Trophoblast cell (in vitro differentiated cells and primary cell): Measurements from ENCODE around the gene KLRC4.

Experiments used
- DNase-seq, 2 donors: peaks; one replicate each; pipeline ENCODE4 v3.0.0-alpha.2; 2016
- H2AFZ ChIP-seq: 2 replicates; pipeline ENCODE4 v1.6.1; 2013; ENCODE audit warnings: low read length, moderate library complexity, mild to moderate bottlenecking; ENCODE audit not compliant: insufficient read depth, poor library complexity
- H2AK5ac ChIP-seq: 2 replicates; pipeline ENCODE4 v1.6.1; 2013; ENCODE audit warnings: mild to moderate bottlenecking, low read length
- H2BK120ac ChIP-seq: 2 replicates; pipeline ENCODE4 v1.6.1; 2013; ENCODE audit warnings: low read length, mild to moderate bottlenecking, moderate library complexity; ENCODE audit not compliant: insufficient read depth, poor library complexity
- H2BK12ac ChIP-seq: 2 replicates; pipeline ENCODE4 v1.6.1; 2013; ENCODE audit warnings: mild to moderate bottlenecking, low read length, moderate library complexity
- H2BK5ac ChIP-seq: 2 replicates; pipeline ENCODE4 v1.6.1; 2013; ENCODE audit warnings: low read length, low read depth, moderate library complexity, mild to moderate bottlenecking; ENCODE audit not compliant: poor library complexity
- H3K14ac ChIP-seq: 2 replicates; pipeline ENCODE4 v1.6.1; 2013; ENCODE audit warnings: mild to moderate bottlenecking, low read length
- H3K18ac ChIP-seq: 2 replicates; pipeline ENCODE4 v1.6.1; 2013; ENCODE audit warnings: mild to moderate bottlenecking, low read length
- H3K23ac ChIP-seq: 2 replicates; pipeline ENCODE4 v1.6.1; 2013; ENCODE audit warnings: low read length
- H3K27ac ChIP-seq: 2 replicates; pipeline ENCODE4 v1.5.1; 2013; ENCODE audit warnings: low read depth, mild to moderate bottlenecking, inconsistent platforms, low read length, moderate library complexity
- H3K27me3 ChIP-seq: 2 replicates; pipeline ENCODE4 v1.6.1; 2013; ENCODE audit warnings: inconsistent platforms, mild to moderate bottlenecking, low read length, moderate library complexity; ENCODE audit not compliant: insufficient read depth
- H3K36me3 ChIP-seq, 2 experiments: 1 replicate in 1 of 2; 2 replicates in 1 of 2; pipeline ENCODE4 v1.6.1; 2013; ENCODE audit warnings: low read length in 2 of 2, mild to moderate bottlenecking in 2 of 2, moderate library complexity in 1 of 2; ENCODE audit not compliant: insufficient read depth in 2 of 2, control insufficient read depth in 1 of 2
- H3K4ac ChIP-seq: 2 replicates; pipeline ENCODE4 v1.6.1; 2013; ENCODE audit warnings: low read depth, mild to moderate bottlenecking, low read length, moderate library complexity
- H3K4me1 ChIP-seq, 2 experiments: 1 replicate in 1 of 2; 2 replicates in 1 of 2; pipeline ENCODE4 v1.6.1; 2013; ENCODE audit warnings: low read length in 2 of 2, mild to moderate bottlenecking in 2 of 2, moderate library complexity in 1 of 2; ENCODE audit not compliant: insufficient read depth in 2 of 2, control insufficient read depth in 1 of 2
- H3K4me2 ChIP-seq: 2 replicates; pipeline ENCODE4 v1.6.1; 2013; ENCODE audit warnings: inconsistent platforms, mild to moderate bottlenecking, low read length, moderate library complexity
- H3K4me3 ChIP-seq: 2 replicates; pipeline ENCODE4 v1.5.1; 2013; ENCODE audit warnings: mild to moderate bottlenecking, low read depth, low read length, inconsistent platforms
- H3K79me1 ChIP-seq: one replicate; pipeline ENCODE4 v1.6.1; 2013; ENCODE audit warnings: low read length
- H3K79me2 ChIP-seq: 2 replicates; pipeline ENCODE4 v1.6.1; 2013; ENCODE audit warnings: low read length, mild to moderate bottlenecking; ENCODE audit not compliant: control insufficient read depth, insufficient read depth, poor library complexity
- H3K9ac ChIP-seq: 2 replicates; pipeline ENCODE4 v1.6.1; 2013; ENCODE audit warnings: mild to moderate bottlenecking, low read length
- H3K9me3 ChIP-seq: 2 replicates; pipeline ENCODE4 v1.6.1; 2013; ENCODE audit warnings: low read depth, mild to moderate bottlenecking, control low read depth, inconsistent platforms, low read length; ENCODE audit not compliant: insufficient read depth
- H4K12ac ChIP-seq: 2 replicates; pipeline ENCODE4 v1.6.1; 2013; ENCODE audit warnings: low read depth, mild to moderate bottlenecking, low read length, moderate library complexity
- H4K8ac ChIP-seq: 2 replicates; pipeline ENCODE4 v1.6.1; 2013; ENCODE audit warnings: low read depth, mild to moderate bottlenecking, low read length, moderate library complexity
- H4K91ac ChIP-seq: one replicate; pipeline ENCODE4 v1.6.1; 2013; ENCODE audit warnings: low read depth, mild to moderate bottlenecking, low read length, moderate library complexity
- WGBS: extraction: QIAGEN DNeasy Blood & Tissue Kit; methylation state at CpG from one replicate; pipeline ENCODE4 v1.1.7; 2013; ENCODE audit warnings: missing lambda C conversion rate; ENCODE audit not compliant: insufficient read length, insufficient coverage; ENCODE audit errors: extremely low coverage; 5-methylcytosine and 5-hydroxymethylcytosine counted together

The KLRC4 gene

DNA sequence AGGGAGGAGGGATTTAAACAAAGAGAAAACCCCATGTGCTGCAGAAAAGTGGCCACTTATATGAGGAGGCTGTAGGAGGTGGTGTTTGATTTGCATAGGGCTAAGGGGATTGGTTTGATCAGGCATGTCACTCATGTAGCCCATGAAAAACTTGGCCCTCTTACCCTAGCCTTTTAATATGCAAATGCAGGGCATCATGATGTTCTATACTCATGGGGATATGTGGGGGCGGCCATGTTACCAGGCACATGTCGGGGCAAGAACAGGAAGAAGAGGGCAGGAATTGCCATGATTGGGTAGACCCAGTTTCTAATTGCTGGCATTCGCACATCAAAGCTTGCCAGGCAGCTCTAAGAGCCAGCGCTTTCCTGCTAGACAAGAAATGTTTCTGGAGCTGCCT, 48.5 kb downstream of the KLRC4 start:
- Histone ChIP-seq H3K4ac (no peak overlapping the region), H3K18ac (peak overlapping the region; percentile 70), H2AFZ (peak overlapping the region; percentile 71), H3K9me3 (no peaks in the 10 kb centered on the region), H2BK12ac (peak overlapping the region; percentile 25), H2BK5ac (peak overlapping the region; percentile 80), H3K27me3 (no peaks in the 10 kb centered on the region), H4K12ac (no peak overlapping the region), H3K4me1 (peaks cover 20 to 28% of the 10 kb centered on the region in 2 experiments), H3K23ac (no peak overlapping the region), H3K4me3 (no peak overlapping the region), H3K79me1 (peaks cover 26% of the 10 kb centered on the region), H3K36me3 (no peaks in the 10 kb centered on the region), H3K14ac (peak overlapping the region; percentile 66), H3K79me2 (peaks cover 4% of the 10 kb centered on the region), H2AK5ac (no peak overlapping the region), H4K8ac (peak overlapping the region; percentile 62), H3K9ac (no peak overlapping the region), H3K27ac (peak overlapping the region; percentile 72), H2BK120ac (peak overlapping the region; percentile 57), H4K91ac (peak overlapping the region; percentile 86), H3K4me2 (peak overlapping the region; percentile 35)
- DNase-seq: no peak
- no CpG with 5 or more reads among the region's 4 CpGs for WGBS

DNA sequence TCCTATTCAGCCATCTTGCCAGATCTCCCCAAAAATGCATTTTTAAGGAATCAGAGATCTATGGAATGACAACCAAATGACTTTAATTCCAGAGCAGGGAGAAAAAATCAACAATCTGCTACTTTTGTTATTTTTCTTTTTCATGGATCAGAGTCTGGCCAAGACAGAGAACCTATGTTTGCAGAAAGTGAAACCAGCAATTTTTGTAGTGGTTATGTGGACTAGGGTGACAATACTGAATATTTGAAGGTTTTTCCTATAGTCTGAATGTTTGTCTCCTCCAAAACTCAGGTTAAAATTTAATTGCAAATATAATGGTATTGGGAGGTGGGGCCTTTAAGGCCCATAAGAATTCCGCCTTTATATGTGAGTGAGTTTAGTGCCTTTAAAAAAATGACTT, 50.6 kb downstream of the KLRC4 start:
- no peaks in the 10 kb centered on the region for H3K79me2 ChIP-seq
- H3K4me1 ChIP-seq: peaks cover 13 to 21% of the 10 kb centered on the region in 2 experiments
- no peak overlapping the region for H3K27ac ChIP-seq
- H3K79me1 ChIP-seq: peaks cover 11% of the 10 kb centered on the region
- H4K8ac ChIP-seq: no peak overlapping the region
- H2BK120ac ChIP-seq: no peak overlapping the region
- H2AK5ac ChIP-seq: no peak overlapping the region
- no peak for DNase-seq
- no peaks in the 10 kb centered on the region for H3K36me3 ChIP-seq
- H3K9ac ChIP-seq: no peak overlapping the region
- H4K12ac ChIP-seq: no peak overlapping the region
- no peak overlapping the region for H3K18ac ChIP-seq
- no peak overlapping the region for H3K4me3 ChIP-seq
- no peak overlapping the region for H3K4ac ChIP-seq
- H2BK5ac ChIP-seq: no peak overlapping the region
- H2BK12ac ChIP-seq: no peak overlapping the region
- no peak overlapping the region for H3K23ac ChIP-seq
- no peak overlapping the region for H4K91ac ChIP-seq
- H3K27me3 ChIP-seq: no peaks in the 10 kb centered on the region
- H3K4me2 ChIP-seq: no peak overlapping the region
- WGBS: no CpG with 5 or more reads among the region's 1 CpG
- no peaks in the 10 kb centered on the region for H3K9me3 ChIP-seq
- no peak overlapping the region for H3K14ac ChIP-seq
- H2AFZ ChIP-seq: no peak overlapping the region

DNA sequence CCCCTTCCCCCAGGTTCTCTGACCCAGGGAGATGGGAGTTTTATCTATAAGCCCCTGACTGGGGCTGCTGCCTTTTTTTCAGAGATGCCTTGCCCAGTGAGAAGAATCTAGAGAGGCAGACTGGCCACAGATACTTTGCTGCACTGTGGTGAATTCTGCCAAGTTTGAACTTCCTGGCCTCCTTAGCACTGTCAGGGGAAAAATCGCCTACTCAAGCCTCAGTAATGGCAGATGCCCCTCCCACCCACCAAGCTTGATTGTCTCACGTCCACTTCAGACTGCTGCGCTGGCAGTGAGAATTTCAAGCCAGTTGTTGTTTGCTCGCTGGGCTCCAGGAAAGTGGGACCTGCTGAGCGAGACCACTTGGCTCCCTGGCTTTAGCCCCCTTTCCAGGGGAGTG, 51.4 kb downstream of the KLRC4 start:
- H4K91ac ChIP-seq: no peak overlapping the region
- H4K8ac ChIP-seq: no peak overlapping the region
- H2BK12ac ChIP-seq: no peak overlapping the region
- no peak overlapping the region for H3K4me2 ChIP-seq
- H2AK5ac ChIP-seq: no peak overlapping the region
- H2AFZ ChIP-seq: no peak overlapping the region
- H4K12ac ChIP-seq: no peak overlapping the region
- H2BK5ac ChIP-seq: no peak overlapping the region
- H3K36me3 ChIP-seq: no peaks in the 10 kb centered on the region
- H3K9ac ChIP-seq: no peak overlapping the region
- WGBS: no CpG with 5 or more reads among the region's 5 CpGs
- H2BK120ac ChIP-seq: no peak overlapping the region
- H3K4ac ChIP-seq: no peak overlapping the region
- no peak overlapping the region for H3K23ac ChIP-seq
- H3K79me2 ChIP-seq: no peaks in the 10 kb centered on the region
- peaks cover 7% of the 10 kb centered on the region for H3K79me1 ChIP-seq
- H3K27ac ChIP-seq: no peak overlapping the region
- no peak for DNase-seq
- no peak overlapping the region for H3K4me3 ChIP-seq
- H3K4me1 ChIP-seq: peaks cover 9 to 16% of the 10 kb centered on the region in 2 experiments
- H3K14ac ChIP-seq: no peak overlapping the region
- no peaks in the 10 kb centered on the region for H3K9me3 ChIP-seq
- no peaks in the 10 kb centered on the region for H3K27me3 ChIP-seq
- H3K18ac ChIP-seq: no peak overlapping the region
